Activated gamma-delta T cell treated with anti-CD3 and anti-CD28 coated beads, Interleukin-2, amount 50 U/mL, for 16 hours (primary cell): ENCODE data around the gene CPXM2.

Source experiments
- DNase-seq: peaks from one replicate; pipeline ENCODE4 v3.0.0-alpha.2; 2020; ENCODE audit warnings: low read depth

Gene CPXM2

DNA sequence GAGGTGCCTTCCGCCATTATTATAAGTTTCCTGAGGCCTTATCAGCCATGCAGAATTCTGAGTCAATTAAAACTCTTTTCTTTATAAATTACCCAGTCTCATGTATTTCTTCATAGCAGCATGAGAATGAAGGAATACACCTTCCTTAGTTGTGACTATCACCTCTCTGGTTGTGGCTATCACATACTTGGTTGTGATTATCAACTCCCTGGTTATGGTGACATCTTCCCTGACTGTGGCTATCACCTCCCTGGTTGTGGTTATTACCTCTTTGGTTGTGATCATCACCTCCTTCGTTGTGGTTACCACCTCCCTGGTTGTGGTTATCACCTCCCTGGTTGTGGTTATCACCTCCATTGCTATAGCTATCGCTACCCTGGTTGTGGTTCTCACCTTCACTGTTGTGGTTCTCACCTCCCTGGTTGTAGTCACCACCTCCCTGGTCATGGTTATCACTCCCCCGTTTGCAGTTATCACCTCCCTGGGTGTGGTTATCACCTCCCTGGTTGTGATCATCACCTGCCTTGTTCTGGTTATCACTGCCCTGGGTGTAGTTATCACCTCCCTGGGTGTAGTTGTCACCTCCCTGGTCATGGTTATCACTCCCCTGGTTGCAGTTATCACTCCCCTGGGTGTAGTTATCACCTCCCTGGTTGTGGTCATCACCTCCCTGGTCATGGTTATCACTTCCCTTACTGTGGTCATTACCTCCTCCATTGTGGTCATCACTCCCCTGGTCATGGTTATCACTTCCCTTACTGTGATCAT, 119.5 kb downstream of the CPXM2 start:
- DNase-seq = no peak

DNA sequence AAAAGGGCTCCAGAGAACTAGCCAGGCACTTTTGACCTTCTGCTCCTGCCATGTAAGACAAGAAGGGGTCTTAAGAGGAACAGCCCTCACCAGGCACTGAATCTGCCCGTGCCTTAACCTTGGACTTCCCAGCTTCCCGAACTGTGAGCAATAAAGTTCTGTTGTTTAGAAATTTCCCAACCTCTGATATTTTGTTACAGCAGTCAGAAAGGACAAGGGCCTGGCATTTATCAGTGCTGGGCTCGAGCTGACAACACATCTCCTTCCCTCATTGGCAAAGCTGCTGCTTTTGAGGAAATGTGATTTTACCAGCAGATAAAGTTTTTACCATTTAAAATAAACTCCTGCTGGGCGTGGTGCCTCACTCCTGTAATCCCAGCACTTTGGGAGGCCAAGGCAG, 122.0 kb downstream of the CPXM2 start:
- no peak for DNase-seq

DNA sequence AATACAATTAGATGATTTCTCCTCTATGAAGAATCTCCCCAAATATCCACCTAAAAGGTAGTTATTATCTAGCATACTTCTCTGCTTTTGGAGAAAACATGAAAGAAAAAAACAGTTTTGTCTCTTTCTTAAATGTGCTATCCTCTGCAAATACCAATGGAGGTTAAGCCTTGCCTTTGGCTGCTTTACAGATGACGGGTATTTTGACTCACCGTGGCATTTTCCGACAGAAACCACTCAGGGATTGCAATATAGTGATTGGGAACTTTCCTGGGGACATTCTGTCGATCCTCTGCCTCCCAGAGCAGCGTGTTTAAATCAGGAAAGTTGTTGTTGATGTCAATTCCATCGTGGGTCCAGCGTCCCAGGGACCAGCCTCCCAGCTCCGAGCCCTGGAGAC, 124.8 kb downstream of the CPXM2 start:
- no peak for DNase-seq

DNA sequence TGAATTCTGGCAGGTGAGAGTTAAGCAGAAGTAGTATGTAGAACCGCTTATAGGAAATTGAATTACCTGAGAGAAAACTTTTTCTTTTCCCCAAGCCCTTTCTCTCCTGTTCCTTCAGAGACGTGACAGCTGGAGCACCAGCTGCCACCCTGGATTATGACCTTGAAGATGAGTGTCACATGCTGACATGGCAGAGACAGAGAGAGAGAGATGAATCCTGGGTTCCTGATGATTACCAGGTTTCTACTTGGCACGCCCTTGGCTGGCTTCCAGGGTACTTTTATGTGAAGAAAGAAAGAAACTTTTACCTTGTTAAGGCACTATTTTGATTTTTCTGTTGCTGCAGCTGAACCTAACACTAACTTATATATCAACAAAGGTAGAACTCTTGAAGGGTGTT, 125.6 kb downstream of the CPXM2 start:
- no peak for DNase-seq

DNA sequence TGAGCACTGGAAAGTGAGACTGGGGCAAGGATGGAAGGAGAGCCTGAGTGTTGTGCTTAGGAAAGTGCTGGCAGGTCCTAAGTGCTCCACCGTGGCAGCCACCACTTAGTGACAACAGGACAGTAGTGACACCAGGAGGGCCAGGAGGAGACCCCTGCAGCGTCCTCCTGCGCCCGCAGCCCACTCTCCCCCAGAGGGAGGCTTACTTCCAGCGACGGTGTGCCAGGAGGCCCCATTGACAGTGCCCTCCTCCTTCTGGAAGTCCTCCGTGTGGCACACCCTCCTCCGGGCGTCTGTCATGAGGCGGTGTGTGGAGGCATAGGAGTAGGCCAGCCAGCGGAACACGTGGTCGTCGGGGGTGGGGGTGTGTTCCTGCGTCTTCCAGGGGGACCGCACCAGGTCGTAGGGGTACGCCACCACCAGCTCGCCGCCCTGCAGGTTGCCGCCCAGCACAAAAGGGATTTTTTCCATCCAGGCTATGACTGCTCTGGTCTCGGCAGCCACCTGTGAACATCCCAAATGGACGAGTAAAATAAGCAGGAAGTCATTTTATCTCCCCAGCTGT, 129.9 kb downstream of the CPXM2 start:
- no peak for DNase-seq

DNA sequence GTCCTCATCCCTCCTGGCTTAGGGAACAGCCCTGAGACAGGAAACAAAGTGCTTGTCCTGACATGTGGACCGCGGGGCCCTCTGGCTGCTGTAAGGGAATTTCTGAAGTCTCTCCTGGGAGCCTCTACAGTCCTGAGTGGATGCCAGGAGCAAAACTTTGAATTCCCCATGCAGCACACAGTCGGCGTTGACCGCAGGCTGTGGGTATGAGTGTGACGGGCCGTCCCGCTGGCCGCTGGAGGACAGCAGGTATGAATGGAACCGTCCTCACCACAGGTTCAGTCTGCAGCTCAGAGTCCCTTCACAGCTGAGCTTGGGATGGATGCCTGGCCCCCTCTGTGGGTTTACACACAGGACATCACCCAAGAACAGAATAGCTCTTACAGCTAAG, 130.6 kb downstream of the CPXM2 start:
- DNase-seq = no peak

DNA sequence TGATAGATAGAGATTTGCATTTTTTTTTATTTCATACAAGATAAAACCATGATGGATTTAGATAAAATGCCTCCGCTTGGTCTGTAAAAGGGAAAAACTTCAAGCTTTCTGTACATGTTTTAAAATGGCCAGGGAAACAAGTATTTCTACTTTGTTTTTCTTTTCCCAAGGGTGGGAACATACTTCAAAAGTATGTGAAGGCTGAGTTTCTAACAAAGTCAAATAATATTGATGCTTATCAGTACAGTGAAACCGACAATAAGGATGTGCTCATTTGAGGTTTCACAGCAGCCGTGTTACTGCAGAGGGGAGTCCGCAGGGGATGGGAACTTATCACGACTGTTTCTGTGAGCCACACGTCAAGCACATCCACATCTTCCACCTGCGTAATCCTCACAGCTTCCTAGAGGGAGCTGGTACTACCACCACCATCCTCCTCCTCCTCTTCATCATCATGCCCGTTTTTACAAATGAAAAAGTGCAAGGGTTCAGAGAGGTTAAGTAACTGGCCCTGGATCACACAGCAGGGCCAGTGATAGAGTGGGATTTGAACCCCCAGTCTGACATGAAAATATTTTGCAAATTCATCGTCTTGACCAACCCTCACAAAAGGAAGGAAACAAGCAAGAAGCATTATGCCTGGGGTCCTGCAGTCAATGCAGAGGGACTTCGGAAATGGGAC, 131.1 kb downstream of the CPXM2 start:
- DNase-seq = no peak

DNA sequence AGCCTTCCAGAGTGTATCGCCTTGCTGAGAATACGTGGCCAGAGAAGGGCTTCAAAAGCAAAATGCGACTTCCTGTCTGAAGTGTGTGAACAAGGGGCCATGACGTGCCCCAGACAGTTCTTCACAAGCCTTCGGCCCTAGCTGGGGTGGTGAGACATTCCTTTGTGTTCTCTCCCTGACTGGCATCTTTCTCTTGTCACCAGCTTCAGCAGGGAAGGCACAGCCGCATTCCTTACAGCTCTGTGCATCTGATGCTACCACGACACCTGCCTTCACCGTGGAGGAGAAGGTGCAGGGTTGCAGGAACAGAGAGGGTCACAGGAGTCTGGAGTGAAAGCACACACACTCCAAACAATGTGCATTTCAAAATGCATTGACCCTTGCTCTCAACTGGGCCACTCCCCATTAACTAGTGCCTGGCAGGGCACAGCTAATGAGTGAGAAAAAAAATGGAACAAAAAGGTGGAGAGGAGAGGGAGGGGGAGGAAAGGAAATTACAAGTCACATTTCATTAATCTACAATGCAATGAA, 132.0 kb downstream of the CPXM2 start:
- no peak for DNase-seq

DNA sequence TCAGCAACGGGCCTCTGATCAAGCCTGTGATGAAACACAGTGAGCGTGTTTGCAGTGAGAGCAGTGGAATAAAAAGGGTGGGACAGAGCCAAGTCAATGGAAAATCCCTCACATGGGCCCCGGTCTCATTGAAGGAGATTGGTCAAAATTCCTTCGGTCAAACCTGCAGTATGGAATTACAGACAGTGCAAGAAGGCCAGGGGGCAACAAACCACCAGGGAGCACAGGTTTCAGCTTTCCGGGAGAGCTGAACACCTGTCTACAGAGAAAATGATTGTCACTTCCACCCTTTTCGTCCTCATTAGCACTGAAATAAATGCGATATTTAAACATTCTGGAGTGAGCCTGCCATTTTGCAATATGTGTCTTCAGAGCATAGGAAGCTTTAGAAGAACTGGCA, 132.6 kb downstream of the CPXM2 start:
- no peak for DNase-seq

DNA sequence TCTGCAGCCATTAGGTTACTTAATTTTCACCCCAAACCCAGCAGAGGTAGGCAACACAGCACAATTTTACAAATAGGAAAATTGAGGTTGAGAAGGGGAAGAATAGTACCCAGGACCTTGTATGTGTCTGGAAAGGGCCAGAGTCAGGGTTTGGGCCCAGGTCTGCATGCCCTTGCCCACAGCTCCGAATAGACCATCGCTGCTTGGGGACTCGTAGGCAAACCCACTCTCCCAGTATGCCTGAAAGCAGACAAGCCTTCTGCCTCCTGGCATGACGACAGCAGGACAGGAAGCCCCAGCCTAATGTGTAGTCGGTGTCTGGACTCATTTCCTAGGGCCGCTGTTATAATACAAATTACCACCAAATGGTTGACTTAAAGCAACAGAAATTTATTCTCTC, 133.8 kb downstream of the CPXM2 start:
- no peak for DNase-seq

DNA sequence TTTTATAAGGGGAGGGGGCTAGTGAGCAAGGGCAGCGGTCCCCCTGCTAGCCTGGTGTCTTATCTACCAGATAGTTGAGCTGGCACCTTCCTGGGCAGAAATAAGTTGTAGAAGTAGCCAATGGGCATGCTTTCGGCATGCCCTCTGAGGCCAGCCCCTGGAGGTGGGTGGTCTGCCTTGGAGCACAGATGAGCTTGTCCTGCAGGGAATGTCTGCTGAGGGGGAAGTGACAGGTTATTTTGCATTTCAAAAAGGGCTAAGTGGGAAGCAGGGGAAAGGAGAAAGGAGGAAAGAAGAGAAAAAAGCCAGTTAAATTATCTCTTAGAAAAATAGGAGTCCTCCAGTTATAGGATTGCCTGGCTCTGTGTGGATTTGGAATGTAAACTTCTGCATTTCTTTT, 136.5 kb downstream of the CPXM2 start:
- no peak for DNase-seq

DNA sequence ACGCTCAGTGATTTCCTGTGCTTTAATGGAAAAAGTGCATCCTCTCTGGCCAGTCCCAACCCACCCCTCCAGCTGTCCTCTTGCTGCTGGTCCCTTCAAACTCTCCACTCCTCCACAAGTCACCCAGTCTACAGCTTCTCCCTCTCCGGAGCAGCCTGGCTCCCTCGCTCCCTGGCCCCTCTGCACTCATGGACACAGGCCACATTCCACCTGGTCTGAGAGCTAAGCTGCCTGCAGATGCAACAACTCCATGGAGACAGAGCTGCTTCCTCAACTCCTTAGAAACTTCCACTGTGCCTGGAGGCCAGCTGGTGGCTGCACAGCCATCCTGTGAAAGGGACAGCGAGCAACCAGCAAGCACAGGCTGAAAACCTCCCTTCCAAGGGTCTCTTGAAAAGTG, 137.5 kb downstream of the CPXM2 start:
- no peak for DNase-seq

DNA sequence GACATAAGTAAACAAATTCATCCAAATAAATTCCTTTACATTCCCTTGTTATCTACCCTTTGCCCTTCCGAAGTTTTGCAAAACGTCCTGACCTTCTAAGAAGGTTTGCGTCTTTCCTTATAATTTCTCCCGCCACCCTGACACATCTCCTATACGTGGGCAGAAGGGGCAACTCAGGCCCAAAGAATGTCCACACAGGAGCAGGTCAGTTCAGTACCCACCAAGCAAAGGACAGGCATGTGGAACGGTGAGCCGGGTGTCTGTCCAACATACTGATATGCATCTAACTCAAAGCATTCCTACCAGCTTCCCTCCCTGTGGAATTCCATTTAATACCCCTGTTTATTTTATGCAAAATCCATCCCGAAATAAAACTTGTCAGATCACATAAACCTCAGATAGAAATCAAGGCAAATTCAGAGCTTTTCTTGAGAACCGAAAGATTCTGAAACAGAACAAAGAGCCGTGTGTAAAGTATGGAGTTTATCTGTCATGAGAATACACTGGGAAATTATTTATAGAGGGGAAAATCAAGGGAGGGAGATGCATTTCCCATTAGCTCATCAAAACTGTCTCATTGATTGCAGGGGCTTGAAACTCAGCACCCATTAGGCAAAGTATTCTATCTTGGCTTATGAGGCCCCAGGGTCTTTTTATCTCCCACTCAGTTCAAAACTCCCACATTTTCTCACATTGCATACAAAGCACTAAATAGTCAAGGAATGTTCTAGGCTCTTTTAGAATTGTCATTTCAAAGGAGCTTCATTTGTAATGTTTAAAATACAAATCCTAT, 140.1 kb downstream of the CPXM2 start:
- DNase-seq = no peak

DNA sequence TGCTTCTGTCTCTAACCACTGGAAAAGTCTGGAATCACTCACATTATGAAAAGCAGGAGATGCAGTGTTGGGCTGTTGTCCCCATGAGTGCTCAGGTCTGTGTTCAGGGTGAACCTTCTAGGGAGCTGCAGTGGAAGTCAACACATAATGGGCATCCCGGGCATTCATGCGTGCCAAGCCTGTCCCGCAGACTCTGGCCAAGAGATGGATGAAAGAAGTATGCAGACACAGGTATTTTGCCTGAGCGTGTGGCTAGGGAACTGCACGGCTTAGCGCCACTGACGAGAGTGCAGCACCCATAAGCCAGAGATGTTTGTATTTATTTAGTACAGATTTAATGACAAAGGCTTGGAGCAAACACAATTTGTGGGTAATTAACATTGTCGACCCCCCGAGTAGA, 140.7 kb downstream of the CPXM2 start:
- no peak for DNase-seq

DNA sequence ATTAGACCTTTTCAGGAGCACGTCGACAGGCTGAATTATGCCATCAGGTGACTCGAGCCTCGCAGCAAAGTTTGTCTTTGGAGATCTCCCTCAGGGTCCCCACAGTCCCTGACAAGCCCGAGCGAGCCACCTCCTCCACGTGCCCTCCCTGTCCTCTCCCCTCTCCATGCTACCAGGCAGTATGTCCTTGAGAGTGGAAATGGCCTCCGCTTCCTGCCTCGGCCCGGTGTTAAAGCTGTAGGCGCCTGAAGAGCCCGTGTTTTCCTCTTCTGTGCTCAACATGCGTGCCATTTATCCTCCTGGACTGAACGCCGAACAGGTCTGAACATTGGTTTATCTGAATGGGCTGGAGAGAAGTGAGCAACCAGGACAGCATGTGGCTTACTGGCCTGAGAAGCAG, 142.9 kb downstream of the CPXM2 start:
- DNase-seq = no peak

DNA sequence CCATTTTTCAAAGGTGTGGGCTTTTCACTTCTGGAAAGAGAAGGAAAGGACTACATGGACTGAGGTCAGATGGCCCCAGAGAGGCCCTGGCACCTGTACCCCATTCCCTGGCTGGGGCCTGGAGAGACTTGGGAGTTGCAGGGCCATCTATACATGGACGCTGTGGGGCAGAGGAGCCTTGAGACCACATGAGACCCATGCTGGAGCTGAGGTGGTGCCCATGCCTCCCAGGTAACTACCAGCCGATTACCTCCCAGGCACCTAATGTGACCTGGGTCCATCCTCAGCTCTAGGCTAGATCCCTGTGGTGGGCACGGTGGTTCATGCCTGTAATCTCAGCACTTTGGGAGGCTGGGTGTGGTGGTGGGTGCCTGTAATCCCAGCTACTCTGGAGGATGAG, 144.2 kb downstream of the CPXM2 start:
- DNase-seq = no peak

DNA sequence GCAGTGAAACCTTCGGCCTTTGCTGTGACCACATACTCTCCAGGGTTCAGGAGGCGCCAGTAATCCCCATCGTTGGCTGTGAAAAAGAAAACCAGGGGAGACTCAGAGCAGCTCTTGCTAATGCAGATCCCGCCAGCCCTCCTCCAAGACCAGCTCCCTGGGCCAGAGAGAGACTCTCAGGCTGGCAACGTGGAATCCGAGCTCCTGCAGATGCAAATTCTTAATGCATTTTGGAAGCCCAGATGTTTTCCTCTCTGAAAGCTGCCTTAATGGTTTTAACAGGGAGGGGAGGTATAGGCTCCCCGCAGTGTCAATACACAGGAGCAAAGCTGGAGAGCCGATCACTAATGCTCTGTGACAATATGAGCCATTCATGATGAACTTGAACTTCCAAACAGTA, 144.7 kb downstream of the CPXM2 start:
- no peak for DNase-seq

DNA sequence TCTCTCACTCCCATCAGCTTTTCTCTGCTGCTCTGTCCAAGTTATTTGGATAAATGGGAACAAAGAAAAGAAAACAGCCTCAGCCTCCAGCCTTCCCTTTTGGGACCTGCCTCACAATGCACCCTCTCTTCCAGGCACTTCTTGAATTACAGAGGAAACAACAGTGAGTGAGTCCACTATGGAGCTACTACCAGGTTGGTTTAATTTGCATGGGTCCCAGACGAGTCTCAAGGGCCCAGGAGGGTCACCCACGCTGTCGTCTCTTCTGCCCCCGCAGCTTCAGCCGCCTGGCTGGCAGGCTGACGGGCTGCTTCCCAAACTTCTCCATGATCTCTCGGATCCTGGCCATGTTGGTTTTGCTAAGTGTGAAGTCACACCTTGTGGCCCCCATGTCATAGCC, 145.1 kb downstream of the CPXM2 start:
- no peak for DNase-seq

DNA sequence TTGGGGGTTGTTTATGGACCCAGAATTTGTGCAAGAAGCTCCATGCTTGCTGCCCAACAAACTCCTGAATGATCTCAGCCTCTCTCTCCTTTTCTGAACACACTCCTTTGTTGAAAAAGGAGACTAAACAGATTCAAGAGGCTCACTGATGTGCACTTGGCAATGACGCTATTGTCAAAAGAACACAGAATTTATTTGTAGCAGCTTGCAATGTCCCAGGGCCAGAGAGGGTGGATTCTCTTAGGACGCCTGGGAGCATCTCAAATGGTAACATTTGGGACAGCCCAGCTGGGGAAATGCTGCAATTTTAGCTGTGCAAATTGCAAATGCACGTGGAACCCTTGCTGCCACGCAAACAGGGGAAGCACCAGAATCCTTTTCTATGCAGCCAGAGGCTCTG, 145.5 kb downstream of the CPXM2 start:
- DNase-seq = no peak

DNA sequence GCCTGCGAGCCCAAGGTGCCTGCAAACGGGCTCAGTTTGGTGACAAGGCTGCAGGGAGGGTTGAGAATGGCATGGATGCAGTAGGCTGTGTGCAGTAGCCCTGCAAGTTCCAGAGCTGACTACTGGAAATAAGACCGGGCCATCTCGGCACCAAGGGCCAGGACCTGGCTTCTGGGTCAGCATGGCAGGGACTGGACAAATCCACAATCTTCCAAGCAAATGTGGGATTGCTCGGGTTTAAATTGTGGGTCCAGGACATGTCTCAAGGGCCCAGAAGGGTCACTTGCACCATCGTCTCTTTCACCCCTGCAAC, 147.4 kb downstream of the CPXM2 start:
- no peak for DNase-seq

DNA sequence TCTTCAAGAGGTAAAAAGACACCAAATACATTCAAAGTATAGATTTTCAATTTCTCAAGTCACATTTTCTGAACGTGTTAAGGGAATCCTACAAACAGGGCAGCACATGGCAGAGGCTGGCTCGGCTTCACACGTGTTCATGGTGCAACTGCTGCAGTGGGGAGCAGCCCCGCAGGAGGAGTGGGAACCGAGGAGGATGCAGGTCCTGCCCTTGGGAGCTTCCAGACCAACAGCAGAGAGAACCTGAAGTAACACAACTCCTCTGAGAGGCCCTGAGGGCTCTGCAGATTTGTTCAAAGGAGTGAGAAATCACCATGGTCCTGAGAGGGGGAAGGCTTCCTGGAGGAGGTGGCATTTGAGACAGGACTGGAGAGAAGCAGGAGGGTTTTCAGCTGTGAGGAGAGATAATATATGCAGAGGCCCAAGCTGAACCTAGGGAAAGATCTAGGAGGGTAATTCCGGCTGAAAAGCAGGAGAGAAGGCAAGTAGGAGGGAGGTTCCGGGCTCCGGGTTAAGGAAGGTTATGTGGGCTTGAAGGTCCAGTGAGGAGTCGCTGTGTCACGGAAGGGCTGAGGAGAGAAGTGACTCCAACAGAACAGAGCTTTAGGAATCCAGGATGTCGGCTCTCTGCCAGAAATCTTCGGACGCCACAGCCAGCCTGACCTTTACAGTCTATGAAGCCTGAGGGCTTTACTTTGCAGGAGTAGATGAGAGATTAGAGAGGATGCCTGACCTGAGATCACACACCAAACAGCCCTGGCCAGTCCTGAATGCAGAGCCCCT, 148.0 kb downstream of the CPXM2 start:
- no peak for DNase-seq
